T-helper 1 cell treated with Interleukin-12 subunit alpha and Interleukin-12 subunit beta and Interleukin-4 antibody, amounts not matched to agents 30 μg/mL and 1 μg/mL, for 36 hours (primary cell): ENCODE results near the gene BMP4.
A peak's percentile ranks its signal among the peaks of the same experiment; 100 is the strongest.

Source experiments
- H3K27ac Mint-ChIP-seq: one replicate; pipeline ENCODE4 v1.8.0; 2021; ENCODE audit warnings: mild to moderate bottlenecking, mixed read lengths
- H3K27me3 Mint-ChIP-seq: one replicate; pipeline ENCODE4 v1.8.0; 2021; ENCODE audit warnings: low read depth, mixed read lengths
- H3K36me3 Mint-ChIP-seq: one replicate; pipeline ENCODE4 v1.8.0; 2021; ENCODE audit warnings: low read depth, mixed read lengths
- H3K4me1 Mint-ChIP-seq: one replicate; pipeline ENCODE4 v1.8.0; 2021; ENCODE audit warnings: low read depth, mixed read lengths
- H3K4me3 Mint-ChIP-seq: one replicate; pipeline ENCODE4 v1.8.0; 2021; ENCODE audit warnings: mild to moderate bottlenecking, moderate library complexity, mixed read lengths
- H3K9me3 Mint-ChIP-seq: one replicate; pipeline ENCODE4 v1.8.0; 2021; ENCODE audit warnings: mixed read lengths

Gene BMP4

GRCh38 chr14:53954551-53955228, 1.9 kb downstream of the BMP4 start:
- H3K4me1 Mint-ChIP-seq = peaks cover 14% of the 10 kb centered on the region
- H3K27me3 Mint-ChIP-seq = peaks cover 73% of the 10 kb centered on the region
- no peak overlapping the region for H3K27ac Mint-ChIP-seq
- no peaks in the 10 kb centered on the region for H3K36me3 Mint-ChIP-seq
- peak overlapping the region; percentile 73 for H3K4me3 Mint-ChIP-seq
- H3K9me3 Mint-ChIP-seq = no peaks in the 10 kb centered on the region

GRCh38 chr14:53953828-53954550, 2.6 kb downstream of the BMP4 start:
- Mint-ChIP-seq H3K27me3 (peaks cover 74% of the 10 kb centered on the region), H3K4me1 (peaks cover 14% of the 10 kb centered on the region), H3K27ac (no peak overlapping the region), H3K36me3 (no peaks in the 10 kb centered on the region), H3K9me3 (no peaks in the 10 kb centered on the region), H3K4me3 (peak overlapping the region; percentile 73)

- Mint-ChIP-seq H3K4me1 (peaks cover 14% of the 10 kb centered on the region), H3K36me3 (no peaks in the 10 kb centered on the region), H3K9me3 (no peaks in the 10 kb centered on the region), H3K27me3 (peaks cover 80% of the 10 kb centered on the region), H3K27ac (no peak overlapping the region), H3K4me3 (peak overlapping the region; percentile 73)
Measured at GRCh38 chr14:53953002-53953827, 3.4 kb downstream of the BMP4 start.

DNA sequence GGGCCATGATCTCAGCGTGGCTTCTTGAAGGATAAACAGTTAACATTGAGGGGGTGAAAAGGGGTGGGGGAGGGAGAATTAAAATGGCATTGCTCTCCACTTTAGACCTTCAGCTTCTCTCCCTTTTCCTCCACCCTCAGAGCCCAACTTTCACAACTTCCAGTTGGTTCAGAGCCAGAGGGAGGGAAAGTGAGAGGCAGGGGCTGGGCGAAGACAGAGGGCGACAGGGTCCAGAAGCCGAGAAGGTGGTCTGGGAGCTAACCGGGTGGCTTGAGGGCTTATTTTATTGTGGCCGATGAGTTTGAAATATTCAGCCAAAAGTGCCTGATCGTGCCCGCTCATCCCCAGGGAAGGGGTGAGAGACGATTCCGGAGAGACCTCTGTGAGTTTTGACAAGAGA, 4.1 kb downstream of the BMP4 start:
- peaks cover 85% of the 10 kb centered on the region for H3K27me3 Mint-ChIP-seq

DNA sequence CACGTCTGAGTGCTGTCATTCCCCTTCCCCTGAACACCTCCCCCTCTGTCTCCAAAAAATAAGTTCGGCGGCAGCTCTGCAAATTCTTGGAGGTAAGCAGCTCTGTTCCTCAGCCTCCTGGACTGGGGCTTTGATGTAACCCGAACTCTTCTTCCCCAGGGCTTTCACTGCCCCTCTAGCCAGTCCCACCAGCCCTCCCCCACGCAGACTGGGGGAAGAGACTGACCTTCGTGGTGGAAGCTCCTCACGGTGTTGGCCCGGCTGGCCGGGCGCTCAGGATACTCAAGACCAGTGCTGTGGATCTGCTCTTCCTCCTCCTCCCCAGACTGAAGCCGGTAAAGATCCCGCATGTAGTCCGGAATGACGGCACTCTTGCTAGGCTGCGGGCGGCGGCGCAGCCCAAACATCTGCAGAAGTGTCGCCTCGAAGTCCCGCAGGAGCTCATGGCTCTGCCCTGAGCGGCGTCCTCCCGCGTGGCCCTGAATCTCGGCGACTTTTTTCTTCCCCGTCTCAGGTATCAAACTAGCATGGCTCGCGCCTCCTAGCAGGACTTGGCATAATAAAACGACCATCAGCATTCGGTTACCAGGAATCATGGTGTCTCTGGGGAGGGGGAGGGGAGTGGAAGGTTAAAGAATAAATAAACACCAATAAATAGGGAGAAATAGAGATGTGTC, 4.9 kb downstream of the BMP4 start:
- Mint-ChIP-seq H3K36me3 (no peaks in the 10 kb centered on the region), H3K4me3 (no peak overlapping the region), H3K27me3 (peaks cover 86% of the 10 kb centered on the region), H3K27ac (no peak overlapping the region), H3K9me3 (no peaks in the 10 kb centered on the region), H3K4me1 (peaks cover 14% of the 10 kb centered on the region)

More for the DNA sequence above, 4.1 kb downstream of the BMP4 start:
- Mint-ChIP-seq H3K36me3 (no peaks in the 10 kb centered on the region), H3K4me1 (peaks cover 14% of the 10 kb centered on the region), H3K27ac (no peak overlapping the region), H3K9me3 (no peaks in the 10 kb centered on the region), H3K4me3 (peak overlapping the region; percentile 70)

- H3K4me1 Mint-ChIP-seq = peaks cover 12% of the 10 kb centered on the region
- H3K9me3 Mint-ChIP-seq = no peaks in the 10 kb centered on the region
- H3K36me3 Mint-ChIP-seq = no peaks in the 10 kb centered on the region
- no peak overlapping the region for H3K4me3 Mint-ChIP-seq
- H3K27ac Mint-ChIP-seq = no peak overlapping the region
- peaks cover 85% of the 10 kb centered on the region for H3K27me3 Mint-ChIP-seq
Measured at GRCh38 chr14:53951243-53951626, 5.4 kb downstream of the BMP4 start.

GRCh38 chr14:53950031-53950793, 6.4 kb downstream of the BMP4 start:
- H3K9me3 Mint-ChIP-seq = no peaks in the 10 kb centered on the region
- H3K27ac Mint-ChIP-seq = no peak overlapping the region

GRCh38 chr14:53949201-53949600, 7.4 kb downstream of the BMP4 start:
- H3K27ac Mint-ChIP-seq = no peak overlapping the region

More at GRCh38 chr14:53950031-53950793, 6.4 kb downstream of the BMP4 start:
- H3K4me1 Mint-ChIP-seq = peaks cover 10% of the 10 kb centered on the region
- no peaks in the 10 kb centered on the region for H3K36me3 Mint-ChIP-seq
- H3K4me3 Mint-ChIP-seq = no peak overlapping the region
- H3K27me3 Mint-ChIP-seq = peaks cover 84% of the 10 kb centered on the region

DNA sequence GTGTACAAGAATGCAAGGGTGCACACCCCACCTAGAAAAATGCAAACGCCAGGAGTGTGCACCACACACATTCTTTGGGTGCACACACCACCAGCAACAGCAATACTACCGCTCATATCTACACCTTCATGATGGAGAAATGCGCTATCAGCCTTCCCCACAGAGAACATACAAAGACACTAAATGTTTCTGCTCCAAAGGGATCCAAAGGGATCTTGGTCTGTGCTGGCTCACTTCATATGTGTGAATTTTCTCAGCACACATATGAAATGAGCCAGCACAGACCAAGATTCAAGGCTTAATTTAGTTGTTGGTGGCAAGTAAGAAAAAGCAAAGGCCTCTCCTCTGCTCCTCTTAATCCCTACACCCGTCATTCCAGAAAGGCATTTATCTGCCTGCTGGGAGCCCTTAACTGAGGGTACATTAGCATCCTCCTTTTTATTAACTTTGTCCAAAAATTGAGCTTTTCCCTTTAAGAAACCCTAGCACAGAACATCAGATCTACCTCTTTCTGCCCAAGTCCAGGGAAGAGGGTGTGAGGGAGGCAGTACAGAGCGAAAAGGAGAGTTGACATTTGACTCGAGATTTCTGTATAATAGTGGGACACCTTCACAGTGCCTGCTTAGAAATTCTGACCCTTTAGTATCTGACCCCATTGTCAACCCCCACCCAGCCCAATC, 8.3 kb downstream of the BMP4 start:
- H3K36me3 Mint-ChIP-seq = no peaks in the 10 kb centered on the region
- peaks cover 4% of the 10 kb centered on the region for H3K4me1 Mint-ChIP-seq
- no peak overlapping the region for H3K27ac Mint-ChIP-seq
- H3K27me3 Mint-ChIP-seq = peaks cover 84% of the 10 kb centered on the region
- H3K9me3 Mint-ChIP-seq = no peaks in the 10 kb centered on the region
- no peak overlapping the region for H3K4me3 Mint-ChIP-seq

More at GRCh38 chr14:53949201-53949600, 7.4 kb downstream of the BMP4 start:
- Mint-ChIP-seq H3K27me3 (peaks cover 84% of the 10 kb centered on the region), H3K9me3 (no peaks in the 10 kb centered on the region), H3K36me3 (no peaks in the 10 kb centered on the region), H3K4me3 (no peak overlapping the region), H3K4me1 (peaks cover 7% of the 10 kb centered on the region)

GRCh38 chr14:53947452-53948204, 9.0 kb downstream of the BMP4 start:
- Mint-ChIP-seq H3K4me3 (no peak overlapping the region), H3K27me3 (peaks cover 79% of the 10 kb centered on the region), H3K4me1 (no peaks in the 10 kb centered on the region)

GRCh38 chr14:53947094-53947445, 9.6 kb downstream of the BMP4 start:
- Mint-ChIP-seq H3K27me3 (peaks cover 73% of the 10 kb centered on the region), H3K4me3 (no peak overlapping the region), H3K9me3 (no peaks in the 10 kb centered on the region), H3K36me3 (no peaks in the 10 kb centered on the region), H3K27ac (no peak overlapping the region), H3K4me1 (no peaks in the 10 kb centered on the region)

More at GRCh38 chr14:53947452-53948204, 9.0 kb downstream of the BMP4 start:
- H3K9me3 Mint-ChIP-seq = no peaks in the 10 kb centered on the region
- H3K36me3 Mint-ChIP-seq = no peaks in the 10 kb centered on the region
- H3K27ac Mint-ChIP-seq = no peak overlapping the region

DNA sequence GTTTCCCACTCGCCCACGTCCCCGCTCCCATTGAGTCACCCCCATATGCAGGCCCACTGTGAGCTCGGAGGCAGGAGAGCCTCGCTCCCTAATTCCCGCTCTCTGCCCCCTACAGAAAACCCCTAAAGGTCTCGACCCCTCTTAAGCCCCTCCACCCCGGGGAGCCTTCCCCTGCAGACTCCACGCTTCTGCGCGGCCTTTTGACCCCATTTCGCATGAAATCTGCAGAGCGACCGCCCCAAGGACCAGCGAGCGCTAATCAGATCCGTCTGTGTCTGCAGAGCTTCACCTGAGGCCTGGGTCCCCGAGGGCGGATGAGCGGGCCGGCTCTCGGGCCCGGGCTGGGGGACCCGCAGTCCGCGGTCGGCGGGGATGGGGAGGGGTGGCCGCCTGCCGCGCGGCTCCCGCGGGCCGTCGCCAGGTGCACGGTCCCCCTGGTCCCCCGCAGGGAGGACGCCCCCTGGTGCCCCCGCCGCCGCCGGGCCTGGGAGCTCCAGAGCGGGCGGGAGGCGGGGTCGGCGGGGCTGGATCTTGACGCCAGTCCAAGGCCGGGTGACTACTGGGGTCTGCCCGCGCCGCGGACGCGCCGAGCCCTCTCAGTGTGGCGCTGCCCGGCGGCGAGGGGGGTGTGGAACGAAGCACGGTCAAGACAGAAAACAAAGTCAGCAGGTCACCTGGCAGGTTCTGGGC, 10.1 kb downstream of the BMP4 start:
- no peak overlapping the region for H3K4me3 Mint-ChIP-seq
- peaks cover 68% of the 10 kb centered on the region for H3K27me3 Mint-ChIP-seq
- H3K36me3 Mint-ChIP-seq = no peaks in the 10 kb centered on the region
- H3K9me3 Mint-ChIP-seq = no peaks in the 10 kb centered on the region
- no peak overlapping the region for H3K27ac Mint-ChIP-seq
- H3K4me1 Mint-ChIP-seq = no peaks in the 10 kb centered on the region
